IMR-90 (cell line): ENCODE data around the gene FNBP1. TPM values are rescaled to one million over a fixed set of nuclear protein-coding genes. Genes with fewer than 3 reads are reported as not detected.

Experiments
- ATAC-seq: fragments of 200-7000 bp; cut with Tn5 transposase; 2 replicates; pipeline ENCODE4 v1.9.1; 2020; ENCODE audit warnings: low read depth, mild to moderate bottlenecking, moderate library complexity
- BruUV-seq: library from RNA; stranded (reverse); fragments of 400-500 nt; replicated peaks from 2 replicates; lab custom pipeline; 2021; lab: Mats Ljungman, UMichigan
- CTCF ChIA-PET: fragments of 300-600 bp; formaldehyde crosslinking; extraction: SDS; loops from one replicate; lab custom pipeline; 2021; ENCODE audit warnings: antibody characterized with exemption; lab: Yijun Ruan, JAX
- POLR2A ChIA-PET: fragments of 300-600 bp; sonication (Branson Sonifier 250); formaldehyde crosslinking; loops from one replicate; lab custom pipeline; 2022; ENCODE audit warnings: antibody characterized with exemption; ENCODE audit not compliant: unreplicated experiment; lab: Charles Lee
- DNase-seq: peaks from one replicate; pipeline ENCODE4 v3.0.0; 2013
- H2AFZ ChIP-seq: replicated peaks from 2 replicates; pipeline ENCODE3; 2013; ENCODE audit warnings: low read length, mild to moderate bottlenecking; ENCODE audit not compliant: poor library complexity
- H2AK5ac ChIP-seq: 2 replicates; pipeline ENCODE4 v1.6.1; 2013; ENCODE audit warnings: low read depth, low read length, inconsistent platforms
- H2AK9ac ChIP-seq: replicated peaks from 2 replicates; pipeline ENCODE3; 2013; ENCODE audit warnings: mild to moderate bottlenecking, low read depth, low read length, moderate library complexity; ENCODE audit not compliant: poor library complexity
- H2BK120ac ChIP-seq: 2 replicates; pipeline ENCODE4 v1.6.1; 2013; ENCODE audit warnings: low read depth, low read length, inconsistent platforms
- H2BK15ac ChIP-seq: 3 replicates; pipeline ENCODE4 v1.6.1; 2013; ENCODE audit warnings: low read depth, low read length, inconsistent platforms
- H2BK20ac ChIP-seq: 2 replicates; pipeline ENCODE4 v1.6.1; 2013; ENCODE audit warnings: low read depth, mild to moderate bottlenecking, inconsistent platforms, low read length, moderate library complexity
- H2BK5ac ChIP-seq: 2 replicates; pipeline ENCODE4 v1.6.1; 2013; ENCODE audit warnings: mild to moderate bottlenecking, low read depth, low read length, inconsistent platforms; ENCODE audit not compliant: poor library complexity, severe bottlenecking
- H3K14ac ChIP-seq: replicated peaks from 2 replicates; pipeline ENCODE4 v1.6.1; 2013; ENCODE audit warnings: low read depth, low read length, inconsistent platforms
- H3K18ac ChIP-seq: 2 replicates; pipeline ENCODE4 v1.6.1; 2013; ENCODE audit warnings: low read depth, low read length, control low read depth
- H3K23ac ChIP-seq: 2 replicates; pipeline ENCODE4 v1.6.1; 2013; ENCODE audit warnings: low read depth, low read length, inconsistent platforms
- H3K27ac ChIP-seq: 2 replicates; pipeline ENCODE4 v1.5.1; 2013; ENCODE audit warnings: mild to moderate bottlenecking, control low read depth, low read length; ENCODE audit not compliant: insufficient read depth
- H3K27me3 ChIP-seq: 2 replicates; pipeline ENCODE4 v1.6.1; 2013; ENCODE audit warnings: low read length; ENCODE audit not compliant: control insufficient read depth, insufficient read depth
- H3K36me3 ChIP-seq: 2 replicates; pipeline ENCODE4 v1.6.1; 2013; ENCODE audit warnings: low read length, mixed read lengths; ENCODE audit not compliant: control insufficient read depth, insufficient read depth
- H3K4ac ChIP-seq: 2 replicates; pipeline ENCODE4 v1.6.1; 2013; ENCODE audit warnings: low read depth, low read length, inconsistent platforms
- H3K4me1 ChIP-seq: 2 replicates; pipeline ENCODE4 v1.6.1; 2013; ENCODE audit warnings: low read length, mixed read lengths; ENCODE audit not compliant: control insufficient read depth, insufficient read depth
- H3K4me2 ChIP-seq: 2 replicates; pipeline ENCODE4 v1.6.1; 2013; ENCODE audit warnings: low read depth, mild to moderate bottlenecking, control low read depth, low read length, moderate library complexity
- H3K4me3 ChIP-seq: 2 replicates; pipeline ENCODE4 v1.5.1; 2013; ENCODE audit warnings: low read depth, mild to moderate bottlenecking, control low read depth, low read length, moderate library complexity; ENCODE audit not compliant: insufficient read depth
- H3K56ac ChIP-seq: 2 replicates; pipeline ENCODE4 v1.6.1; 2013; ENCODE audit warnings: low read length, inconsistent platforms; ENCODE audit not compliant: insufficient read depth; ENCODE audit errors: extremely low read depth
- H3K79me1 ChIP-seq, 2 experiments: 2 replicates each; pipeline ENCODE4 v1.6.1; 2013; ENCODE audit warnings: low read length in 2 of 2, inconsistent platforms in 1 of 2, low read depth in 1 of 2
- H3K9ac ChIP-seq: 2 replicates; pipeline ENCODE4 v1.6.1; 2013; ENCODE audit warnings: low read depth, low read length, control low read depth
- H3K9me1 ChIP-seq: 2 replicates; pipeline ENCODE4 v1.6.1; 2013; ENCODE audit warnings: low read length, inconsistent platforms; ENCODE audit not compliant: insufficient read depth
- H3K9me3 ChIP-seq: 2 replicates; pipeline ENCODE4 v1.6.1; 2013; ENCODE audit warnings: low read length; ENCODE audit not compliant: control insufficient read depth, insufficient read depth
- H4K20me1 ChIP-seq: 2 replicates; pipeline ENCODE4 v1.6.1; 2013; ENCODE audit warnings: low read length, inconsistent platforms; ENCODE audit not compliant: insufficient read depth
- H4K5ac ChIP-seq: 2 replicates; pipeline ENCODE4 v1.6.1; 2013; ENCODE audit warnings: mild to moderate bottlenecking, low read depth, low read length, control low read depth
- H4K8ac ChIP-seq, 2 experiments: 2 replicates each; pipeline ENCODE4 v1.6.1; 2013; ENCODE audit warnings: low read depth in 2 of 2, low read length in 2 of 2, control low read depth in 1 of 2, inconsistent platforms in 1 of 2
- H4K91ac ChIP-seq: 2 replicates; pipeline ENCODE4 v1.6.1; 2013; ENCODE audit warnings: low read depth, low read length, inconsistent platforms; ENCODE audit not compliant: insufficient read depth
- ELK1 ChIP-seq: fragments of 150-350 bp; IDR thresholded peaks from 2 replicates; pipeline ENCODE4 v1.6.1; 2016; ENCODE audit warnings: low read depth, mild to moderate bottlenecking, low read length, moderate library complexity, borderline replicate concordance
- MXI1 ChIP-seq: IDR thresholded peaks from 2 replicates; pipeline ENCODE4 v1.6.1; 2012; ENCODE audit warnings: low read depth, mild to moderate bottlenecking, low read length, moderate library complexity, borderline replicate concordance
- SMC3 ChIP-seq: fragments of 150-350 bp; IDR thresholded peaks from 2 replicates; pipeline ENCODE4 v1.6.1; 2016; ENCODE audit warnings: low read depth, mild to moderate bottlenecking, antibody characterized with exemption, low read length, moderate library complexity
- USF2 ChIP-seq: fragments of 150-350 bp; IDR thresholded peaks from 2 replicates; pipeline ENCODE4 v1.6.1; 2017; ENCODE audit warnings: mild to moderate bottlenecking, antibody characterized with exemption, low read length, low read depth
- WGBS, 2 experiments: methylation state at CpG; one replicate each; pipeline versions ENCODE4 v1.1.5 to v1.1.7; 2013; ENCODE audit warnings: missing lambda C conversion rate in 2 of 2; ENCODE audit not compliant: insufficient read length in 1 of 2; ENCODE audit errors: extremely low coverage in 2 of 2; 5-methylcytosine and 5-hydroxymethylcytosine counted together
- dilution Hi-C: fragments of 300-500 bp; cut with HindIII; formaldehyde crosslinking; loops from one replicate; pipeline ENCODE4 v1.14.3; 2018; ENCODE audit warnings: low sequenced_read_pairs; ENCODE audit not compliant: unreplicated experiment
- in situ Hi-C: fragments of 300-500 bp; cut with MboI; formaldehyde crosslinking; loops from 3 replicates; pipeline ENCODE4 v1.14.3; 2019; ENCODE audit warnings: low sequenced_read_pairs, inconsistent platforms, mixed read lengths
- intact Hi-C: fragments of 100-400 bp; cut with micrococcal nuclease; formaldehyde crosslinking; loops from 2 replicates; pipeline ENCODE4 v1.10.0; 2022
- polyA plus RNA-seq, 3 experiments: library from polyadenylated mRNA; depleted of rRNA; stranded (reverse); fragments of >200 nt; gene quantifications; 2 replicates each; pipeline ENCODE4 v1.2.3, GENCODE V29; 2012; ENCODE audit warnings: low replicate concordance in 1 of 3
- total RNA-seq: library from RNA; depleted of rRNA; stranded (reverse); fragments of >200 nt; gene quantifications from 2 replicates; pipeline ENCODE4 v1.2.3, GENCODE V29; 2012

FNBP1 gene
- total and polyA plus RNA-seq, 2 of the 4 experiments (the other 2 are of a cell fraction): 10.3 to 15.4 TPM

GRCh38 chr9:130060296-130060695 is 17.3 kb upstream of the FNBP1 start:
- no peaks in the 10 kb centered on the region for H3K27me3 ChIP-seq
- no peak overlapping the region for H2BK15ac ChIP-seq
- no peak overlapping the region for H4K5ac ChIP-seq
- H3K18ac ChIP-seq: no peak overlapping the region
- H2BK5ac ChIP-seq: no peak overlapping the region
- H3K9me1 ChIP-seq: peaks cover 4% of the 10 kb centered on the region; the same call in 1 of the 2 replicates
- H3K27ac ChIP-seq: no peak overlapping the region
- peaks cover 1% of the 10 kb centered on the region for H3K36me3 ChIP-seq
- no peak overlapping the region for H4K91ac ChIP-seq
- H3K4me3 ChIP-seq: no peak overlapping the region
- ChIA-PET CTCF (no interaction called here), POLR2A (no interaction called here)
- no peak overlapping the region for H2AK5ac ChIP-seq
- WGBS, 2 experiments: no CpG with 5 or more reads among the region's 7 CpGs
- intact Hi-C loops (no loop called here), in situ Hi-C loops (loop anchor here (25.0 kb wide), 1 partner anchor 173 kb away; no protein-coding TSS in a partner anchor), dilution Hi-C loops (no loop called here)
- H3K4me2 ChIP-seq: no peak overlapping the region
- H3K14ac ChIP-seq: no peak overlapping the region
- no peak overlapping the region for H3K9ac ChIP-seq
- no peaks in the 10 kb centered on the region for H3K4me1 ChIP-seq
- no peak overlapping the region for H2BK120ac ChIP-seq
- no peak overlapping the region for H3K4ac ChIP-seq
- no peak overlapping the region for H4K8ac ChIP-seq
- no peak for TF ChIP-seq ELK1
- TF ChIP-seq MXI1: no peak
- no peak for TF ChIP-seq USF2
- TF ChIP-seq SMC3: no peak
- no peak overlapping the region for H2BK20ac ChIP-seq
- ATAC-seq: no peak
- no peak for DNase-seq
- no peak overlapping the region for H2AK9ac ChIP-seq
- H3K23ac ChIP-seq: no peak overlapping the region
- H3K79me1 ChIP-seq: peaks cover 33 to 74% of the 10 kb centered on the region in 2 experiments
- H2AFZ ChIP-seq: no peak overlapping the region
- BruUV-seq: no TSS peak
- H4K20me1 ChIP-seq: peaks cover 35% of the 10 kb centered on the region
- no peak overlapping the region for H3K56ac ChIP-seq
- no peaks in the 10 kb centered on the region for H3K9me3 ChIP-seq
